ENCODE results near the gene RARB.

The RARB gene

GRCh38 chr3:25404569-25404968 lies 23.5 kb upstream of the RARB start:
- H3K4me3 ChIP-seq (ENCODE audit: low read depth, low read length): no peak overlapping the region

GRCh38 chr3:25405335-25405734 lies 22.7 kb upstream of the RARB start:
- no peak for DNase-seq (ENCODE audit: low read depth, low spot score)
- in situ Hi-C loops (cut with HindIII; ENCODE audit: low sequenced_read_pairs): no loop called here
- TF ChIP-seq CTCF (IDR thresholded peaks at IDR 0.05; ENCODE audit: low read depth, low read length): no peak
- no peak overlapping the region for H3K4me3 ChIP-seq (ENCODE audit: low read depth, low read length)

More at GRCh38 chr3:25404569-25404968, 23.5 kb upstream of the RARB start:
- TF ChIP-seq CTCF (IDR thresholded peaks at IDR 0.05; ENCODE audit: low read depth, low read length): no peak
- DNase-seq (ENCODE audit: low read depth, low spot score): no peak
- in situ Hi-C loops (cut with HindIII; ENCODE audit: low sequenced_read_pairs): no loop called here

DNA sequence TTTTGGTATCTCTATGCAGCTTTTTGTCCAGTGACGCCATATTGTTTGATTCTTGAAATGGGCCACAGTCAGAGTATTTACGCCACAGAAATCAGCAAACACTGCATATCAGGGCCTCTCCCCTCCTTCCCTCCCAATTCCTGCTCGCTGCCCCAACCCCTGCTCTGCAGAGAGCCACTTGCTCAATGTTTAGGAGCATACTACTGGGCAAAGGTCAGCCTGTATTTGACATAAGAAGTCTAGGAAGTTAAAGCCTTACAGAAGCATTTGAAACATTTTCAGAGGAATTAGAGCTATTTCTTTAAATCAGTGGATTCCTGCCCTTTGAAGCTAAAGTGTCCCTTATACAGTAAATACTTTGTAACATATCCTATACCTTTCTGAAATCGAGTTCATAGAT lies 17.4 kb upstream of the RARB start:
- in situ Hi-C loops (cut with HindIII; ENCODE audit: low sequenced_read_pairs): no loop called here
- TF ChIP-seq CTCF (IDR thresholded peaks at IDR 0.05; ENCODE audit: low read depth, low read length): no peak
- no peak for DNase-seq (ENCODE audit: low read depth, low spot score)
- H3K4me3 ChIP-seq (ENCODE audit: low read depth, low read length): no peak overlapping the region

DNA sequence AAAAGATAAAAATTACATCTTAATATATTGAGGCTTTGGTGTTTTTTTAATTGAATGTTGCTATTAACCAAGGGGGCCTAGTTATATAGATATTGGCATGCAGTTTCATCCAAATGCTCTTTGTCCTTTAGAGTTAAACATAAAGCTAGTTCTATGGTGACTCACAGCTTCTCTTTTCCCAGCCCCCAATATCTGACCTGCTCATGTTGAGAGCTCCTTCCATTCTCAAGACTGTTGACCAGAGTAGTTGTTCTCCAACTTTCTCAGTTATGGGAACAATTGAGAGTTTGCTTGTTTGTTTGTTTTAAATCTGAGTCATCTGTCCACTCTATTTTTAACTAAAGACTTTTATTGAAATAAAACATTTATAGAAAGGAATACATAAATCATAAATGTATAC lies 15.8 kb upstream of the RARB start:
- DNase-seq (ENCODE audit: low read depth, low spot score): peak; percentile 44
- H3K4me3 ChIP-seq (ENCODE audit: low read depth, low read length): no peak overlapping the region
- in situ Hi-C loops (cut with HindIII; ENCODE audit: low sequenced_read_pairs): no loop called here
- no peak for TF ChIP-seq CTCF (IDR thresholded peaks at IDR 0.05; ENCODE audit: low read depth, low read length)

DNA sequence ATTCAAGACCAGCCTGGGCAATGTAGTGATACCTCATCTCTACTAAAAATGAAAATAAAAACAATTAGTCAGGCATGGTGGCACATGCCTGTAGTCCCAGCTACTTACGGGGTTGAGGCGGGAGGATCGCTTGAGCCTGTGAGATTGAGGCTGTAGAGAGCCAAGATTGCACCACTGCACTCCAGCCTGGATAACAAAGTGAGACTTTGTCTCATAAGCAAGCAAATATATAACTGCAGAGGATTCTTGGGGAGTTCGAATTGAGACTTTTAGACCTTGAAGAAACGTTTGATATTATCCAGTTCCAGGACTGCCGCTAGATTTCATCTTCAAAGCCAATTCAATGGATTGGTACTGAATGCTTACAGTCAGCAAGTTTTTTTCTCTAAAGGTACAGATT lies 11.9 kb upstream of the RARB start:
- in situ Hi-C loops (cut with HindIII; ENCODE audit: low sequenced_read_pairs): no loop called here
- TF ChIP-seq CTCF (IDR thresholded peaks at IDR 0.05; ENCODE audit: low read depth, low read length): no peak
- H3K4me3 ChIP-seq (ENCODE audit: low read depth, low read length): no peak overlapping the region
- no peak for DNase-seq (ENCODE audit: low read depth, low spot score)

DNA sequence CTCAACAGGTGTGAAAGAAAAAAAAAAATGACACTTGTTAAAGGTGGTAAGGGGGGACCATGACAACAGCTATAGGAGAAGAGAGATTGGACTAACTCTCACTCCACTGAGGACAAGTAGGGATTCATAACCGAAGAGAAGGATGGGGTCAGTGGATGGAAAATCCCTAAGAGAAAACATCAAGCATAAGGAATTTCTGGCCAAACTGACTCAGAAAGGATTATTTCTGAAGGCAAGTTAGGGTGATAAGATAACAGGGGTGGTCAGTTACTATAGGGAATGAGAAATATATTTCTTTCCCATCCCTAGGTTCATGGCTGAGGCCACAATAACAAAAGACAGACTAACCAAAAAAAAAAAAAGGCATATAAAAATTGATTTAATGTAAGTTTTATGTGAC lies 9.5 kb upstream of the RARB start:
- TF ChIP-seq CTCF (IDR thresholded peaks at IDR 0.05; ENCODE audit: low read depth, low read length): no peak
- no peak overlapping the region for H3K4me3 ChIP-seq (ENCODE audit: low read depth, low read length)
- DNase-seq (ENCODE audit: low read depth, low spot score): no peak
- in situ Hi-C loops (cut with HindIII; ENCODE audit: low sequenced_read_pairs): no loop called here

DNA sequence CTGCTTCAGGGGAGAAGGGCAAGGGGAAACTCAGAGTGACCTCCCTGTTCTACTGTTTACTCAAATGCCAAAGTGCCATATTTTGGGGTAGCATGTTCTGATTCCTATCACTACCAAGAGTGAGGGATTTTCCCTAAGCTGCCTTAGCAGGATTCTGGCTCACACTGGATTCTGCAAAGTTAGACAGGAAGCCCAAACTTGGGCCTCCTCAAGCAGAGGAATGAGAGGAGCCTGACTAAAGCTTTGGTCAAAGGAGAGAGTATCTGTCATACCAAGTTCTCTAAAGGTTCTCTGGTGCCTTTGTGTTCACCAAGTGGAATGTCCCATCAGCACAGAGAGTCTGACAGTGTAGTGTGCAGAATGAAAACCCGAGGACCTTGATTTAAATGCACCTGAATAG lies 8.8 kb upstream of the RARB start:
- H3K4me3 ChIP-seq (ENCODE audit: low read depth, low read length): no peak overlapping the region
- in situ Hi-C loops (cut with HindIII; ENCODE audit: low sequenced_read_pairs): no loop called here
- DNase-seq (ENCODE audit: low read depth, low spot score): no peak
- TF ChIP-seq CTCF (IDR thresholded peaks at IDR 0.05; ENCODE audit: low read depth, low read length): no peak
